GM18508 (cell line): ENCODE data around the gene RELL1.

ENCODE experiments used
- ATAC-seq: cut with Tn5 transposase; IDR thresholded peaks from one replicate; pipeline ENCODE4 v1.9.1; 2021; ENCODE audit warnings: moderate number of reproducible peaks; ENCODE audit not compliant: insufficient read depth, unreplicated experiment

Gene RELL1

DNA sequence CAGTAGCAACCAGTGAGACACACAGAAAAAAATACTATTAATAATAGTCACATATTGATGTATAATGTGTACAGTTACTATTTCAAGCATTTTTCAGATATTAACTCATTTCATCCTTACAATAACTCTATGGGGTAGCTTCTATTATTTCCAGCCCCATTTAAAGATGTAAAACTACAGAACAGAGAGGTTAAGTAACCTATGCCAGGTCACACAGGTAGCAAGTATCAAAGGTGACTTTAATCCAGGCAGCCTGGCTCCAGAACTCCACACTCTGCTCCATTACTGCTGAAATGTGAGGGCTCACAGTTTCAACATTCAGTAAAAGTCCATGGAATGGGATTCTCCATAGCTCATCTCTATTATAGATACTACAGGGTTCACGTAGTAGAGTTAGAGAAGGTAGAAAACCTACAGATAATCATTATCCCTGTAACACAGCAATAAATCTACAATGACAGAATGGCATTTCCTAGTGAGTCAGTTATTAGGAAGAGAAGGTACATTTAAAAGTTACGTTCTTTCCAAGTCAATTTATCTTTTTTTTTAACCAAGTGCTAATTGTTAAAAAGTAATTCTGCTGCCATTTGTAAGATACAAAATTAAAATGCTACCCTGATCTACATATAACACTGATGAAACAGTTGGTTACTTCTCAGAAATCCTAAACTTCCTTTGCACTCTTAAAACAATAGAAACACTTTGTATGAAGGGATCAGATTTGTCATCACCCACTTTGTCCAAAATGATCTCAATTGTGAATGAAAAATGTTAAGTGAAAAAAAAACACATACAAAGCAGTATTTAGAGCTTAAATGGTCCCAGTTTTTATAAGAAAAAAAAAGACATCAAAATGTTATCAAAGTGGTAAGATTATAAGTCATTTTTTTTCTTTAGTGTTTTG, 18.7 kb downstream of the RELL1 start:
- no peak for ATAC-seq

GRCh38 chr4:37666625-37667071, 19.5 kb downstream of the RELL1 start:
- ATAC-seq, result no peak

DNA sequence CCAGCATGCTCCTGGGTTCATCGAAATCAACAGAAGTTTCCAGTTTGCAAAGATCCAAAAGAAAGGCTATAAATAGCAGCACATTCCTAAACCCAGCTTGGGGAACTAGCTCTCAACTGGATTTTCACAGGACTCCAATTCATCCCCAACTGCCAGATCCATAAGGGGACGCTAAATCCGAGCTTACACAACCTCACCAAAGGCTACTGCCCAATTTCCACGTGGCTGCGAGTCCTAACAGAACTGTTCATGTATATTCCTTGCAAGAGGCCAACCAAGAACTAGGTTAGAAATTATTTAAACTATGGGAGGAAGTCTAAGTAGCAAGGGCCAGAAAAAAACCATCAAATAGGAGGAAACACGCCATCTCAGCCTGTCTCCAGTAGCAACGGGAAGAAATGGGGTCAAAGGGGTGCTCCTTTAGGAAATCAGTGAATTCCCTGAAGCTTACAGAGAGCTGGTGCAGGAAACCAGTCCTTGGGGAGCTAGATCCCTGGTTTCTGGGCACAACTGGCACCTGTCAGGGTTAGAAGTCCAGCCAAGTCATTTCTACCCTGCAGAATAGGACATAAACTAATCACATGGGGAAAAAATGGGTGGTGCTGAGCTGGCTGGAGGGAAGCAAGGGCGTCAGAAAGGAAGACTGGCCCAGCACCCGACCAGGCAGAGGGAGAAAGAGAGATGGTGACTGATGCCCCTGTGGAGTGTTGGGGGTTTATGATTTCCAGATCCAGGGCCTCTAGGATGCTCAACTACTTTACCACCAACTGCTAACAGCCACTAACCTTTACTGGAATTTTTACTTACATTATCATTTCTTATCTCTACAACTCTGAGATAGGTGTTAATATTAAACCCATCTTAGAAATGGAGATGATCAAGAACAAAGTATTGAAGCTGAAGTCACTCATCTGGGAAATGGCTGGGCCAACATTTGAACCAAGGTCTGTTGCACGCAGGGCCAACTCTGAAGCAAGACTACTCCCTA, 20.5 kb downstream of the RELL1 start:
- no peak for ATAC-seq

DNA sequence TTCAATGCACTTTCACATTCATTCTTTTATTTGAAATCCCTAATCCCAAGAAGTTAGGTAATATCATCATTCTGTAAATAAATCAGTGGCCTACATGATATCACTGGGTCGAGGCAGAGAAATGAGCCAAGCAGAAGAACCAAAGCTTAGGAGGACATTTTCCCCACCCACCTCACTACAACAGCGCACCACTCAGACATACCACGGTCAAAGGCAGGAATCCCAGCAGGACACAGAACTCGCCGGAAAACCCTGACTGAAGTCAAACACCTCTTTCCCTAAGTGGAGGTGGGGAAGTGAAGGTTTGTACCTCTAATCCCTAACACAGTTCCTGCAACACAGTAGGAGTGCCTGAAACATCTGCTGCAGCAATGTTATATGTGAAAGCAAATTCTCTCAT, 21.5 kb downstream of the RELL1 start:
- no peak for ATAC-seq

- no peak for ATAC-seq
These were observed 22.6 kb downstream of the RELL1 start for GRCh38 chr4:37663552-37663951.

- no peak for ATAC-seq
These were observed 23.2 kb downstream of the RELL1 start for GRCh38 chr4:37662861-37663390.

DNA sequence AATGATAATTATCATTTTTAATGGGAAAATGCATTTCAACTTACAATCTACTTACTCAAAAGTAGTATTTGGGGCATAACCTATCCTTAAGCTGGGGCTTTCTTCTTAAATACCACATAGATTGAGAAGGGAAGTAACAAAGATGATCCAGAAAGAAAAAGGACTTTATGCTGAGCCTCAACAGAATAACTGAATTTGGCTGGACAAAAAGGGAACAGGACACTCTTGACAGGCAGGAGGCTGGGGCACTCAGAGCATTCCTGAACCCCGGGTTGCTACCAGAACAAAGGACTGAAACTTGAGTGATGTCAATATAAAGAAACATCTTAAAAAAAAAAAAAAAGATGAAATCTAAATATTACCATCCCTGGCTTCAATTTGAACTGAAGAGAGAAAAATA, 23.9 kb downstream of the RELL1 start:
- ATAC-seq, result no peak

DNA sequence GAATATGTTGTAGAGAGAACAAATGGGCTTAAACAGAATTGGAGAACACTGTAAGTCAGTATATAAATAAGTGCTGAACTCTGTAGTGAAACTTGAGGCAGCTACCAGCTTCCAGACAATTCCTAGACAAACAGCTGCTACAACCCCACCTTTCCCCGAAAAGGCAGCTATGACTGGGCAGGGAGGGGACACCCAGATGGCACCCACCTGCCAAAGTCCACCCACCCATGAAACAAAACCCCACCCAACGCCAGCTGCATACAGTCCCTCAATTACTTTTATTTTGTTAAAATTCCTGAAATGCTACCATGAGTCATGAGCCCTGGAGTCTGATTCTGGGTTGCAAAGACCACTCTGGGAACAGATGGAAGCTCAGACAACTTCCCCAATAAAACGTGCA, 24.4 kb downstream of the RELL1 start:
- ATAC-seq, result no peak

DNA sequence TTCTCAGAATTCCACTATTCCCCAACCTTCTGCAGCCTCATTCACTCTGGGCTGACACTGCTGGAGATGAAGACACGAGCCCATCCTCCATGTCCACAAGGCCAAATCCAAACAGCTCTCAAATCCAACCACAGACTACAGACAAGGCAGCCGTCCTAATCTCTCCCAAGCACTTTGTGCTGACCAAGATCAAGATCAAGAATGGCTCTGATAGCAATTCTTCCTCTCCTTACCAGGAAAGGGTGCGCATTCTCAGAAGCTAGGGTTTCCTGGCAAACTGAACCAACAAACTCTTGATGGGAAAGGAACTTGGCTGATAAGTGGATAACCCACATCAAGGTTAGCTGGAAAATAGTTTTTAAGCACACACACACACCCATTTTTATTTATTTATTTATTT, 26.5 kb downstream of the RELL1 start:
- no peak for ATAC-seq

DNA sequence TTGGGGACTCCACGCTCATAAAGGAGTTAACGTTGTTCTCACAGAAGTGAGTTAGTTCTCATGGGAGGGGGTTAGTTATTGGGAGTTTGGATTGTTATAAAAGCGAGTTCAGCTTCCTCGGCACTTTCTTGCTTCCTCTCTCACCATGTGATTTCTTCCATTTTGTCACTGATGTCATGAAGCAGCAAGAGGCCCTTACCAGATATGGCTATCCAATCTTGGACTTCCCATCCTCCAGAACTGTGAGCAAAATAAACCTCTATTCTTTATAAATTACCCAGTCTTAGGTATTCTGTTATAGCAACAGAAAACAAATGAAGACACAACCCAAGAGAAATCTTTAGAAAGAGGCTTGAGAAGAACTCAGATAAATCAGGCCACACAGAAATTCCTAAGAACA, 29.5 kb downstream of the RELL1 start:
- no peak for ATAC-seq

DNA sequence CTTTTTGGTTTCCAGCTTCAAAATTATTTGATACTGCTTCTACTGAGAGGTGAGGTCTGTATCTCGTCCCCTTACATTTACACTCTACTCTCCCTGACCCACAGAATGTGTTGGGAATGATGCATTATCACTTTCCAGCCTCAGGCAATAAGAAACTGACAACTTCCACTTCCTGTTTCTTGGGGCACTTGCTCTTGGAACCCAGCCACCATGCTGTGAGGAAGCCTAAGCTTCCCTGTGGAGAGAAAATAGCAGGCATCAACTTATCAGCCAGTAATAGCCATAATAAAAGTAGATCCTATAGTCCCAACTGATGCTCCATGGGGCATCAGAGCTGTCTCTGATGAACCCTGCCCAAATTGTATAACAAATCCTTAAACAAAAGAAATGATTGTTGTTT, 32.6 kb downstream of the RELL1 start:
- ATAC-seq, result no peak

GRCh38 chr4:37652747-37653527, 33.2 kb downstream of the RELL1 start:
- no peak for ATAC-seq

GRCh38 chr4:37651781-37652377, 34.3 kb downstream of the RELL1 start:
- ATAC-seq, result no peak

- ATAC-seq, result no peak
These were observed 35.7 kb downstream of the RELL1 start for GRCh38 chr4:37650481-37650880.

DNA sequence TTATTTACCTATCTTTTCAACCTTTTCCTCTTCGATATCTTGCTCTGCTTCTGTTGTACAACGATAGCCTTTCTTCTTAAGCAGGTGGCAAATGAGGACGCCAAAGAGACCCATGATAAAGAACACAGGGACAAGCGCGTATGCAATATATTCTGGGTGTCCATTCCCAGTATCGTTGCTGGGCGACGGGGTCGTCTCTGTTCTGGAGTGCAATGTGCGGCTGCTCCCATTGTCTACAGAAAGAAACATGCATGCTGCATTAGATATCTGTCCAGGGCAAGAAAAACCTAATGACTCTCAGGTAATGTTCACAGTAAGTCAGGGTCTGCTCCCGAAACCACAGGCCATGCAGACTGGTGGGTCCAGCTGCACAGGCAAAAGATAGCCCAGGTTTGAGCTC, 36.9 kb downstream of the RELL1 start:
- no peak for ATAC-seq

GRCh38 chr4:37648084-37648817, 37.9 kb downstream of the RELL1 start:
- no peak for ATAC-seq

GRCh38 chr4:37646247-37646646, 39.9 kb downstream of the RELL1 start:
- ATAC-seq, result no peak

- ATAC-seq, result no peak
These were observed 40.4 kb downstream of the RELL1 start for GRCh38 chr4:37645736-37646135.

DNA sequence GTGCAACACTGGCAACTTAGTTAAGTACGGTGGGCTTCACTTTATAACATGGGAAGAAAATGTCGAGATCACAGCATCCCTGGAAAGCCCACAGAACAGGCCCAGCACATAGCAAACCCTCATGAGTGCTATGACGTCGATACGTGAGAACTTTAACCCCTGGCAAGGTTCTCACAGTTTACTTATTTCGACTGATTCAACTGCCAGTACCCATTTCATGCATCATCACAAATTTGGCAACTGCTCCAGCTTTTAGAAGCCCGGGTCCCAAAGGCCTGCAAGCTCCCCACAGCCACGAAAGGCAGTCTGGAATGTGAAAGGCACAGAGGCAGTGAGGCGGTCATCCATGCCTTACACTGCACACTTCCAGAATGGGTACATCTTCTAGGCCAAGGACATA, 41.2 kb downstream of the RELL1 start:
- ATAC-seq, result no peak
